GM18511 (cell line): ENCODE results near the gene PRR7.

ENCODE experiments used
- ATAC-seq: cut with Tn5 transposase; IDR thresholded peaks from one replicate; pipeline ENCODE4 v1.9.1; 2021; ENCODE audit warnings: mild to moderate bottlenecking, moderate library complexity; ENCODE audit not compliant: unreplicated experiment

Gene PRR7

GRCh38 chr5:177434942-177435738 is 11.5 kb upstream of the PRR7 start:
- ATAC-seq, result no peak

GRCh38 chr5:177435847-177436536 is 10.6 kb upstream of the PRR7 start:
- ATAC-seq, result no peak

GRCh38 chr5:177437623-177438022 is 9.0 kb upstream of the PRR7 start:
- ATAC-seq, result no peak

GRCh38 chr5:177438468-177438867 is 8.1 kb upstream of the PRR7 start:
- ATAC-seq, result no peak

GRCh38 chr5:177439518-177440053 is 7.0 kb upstream of the PRR7 start:
- ATAC-seq, result no peak

- no peak for ATAC-seq
Observed at GRCh38 chr5:177440211-177440989, 6.2 kb upstream of the PRR7 start.

GRCh38 chr5:177440990-177441780 is 5.4 kb upstream of the PRR7 start:
- ATAC-seq, result no peak

GRCh38 chr5:177442066-177442826 is 4.4 kb upstream of the PRR7 start:
- ATAC-seq, result no peak

GRCh38 chr5:177443144-177443983 is 3.2 kb upstream of the PRR7 start:
- no peak for ATAC-seq

GRCh38 chr5:177444106-177445051 is 2.2 kb upstream of the PRR7 start:
- ATAC-seq, result no peak

- ATAC-seq, result no peak
Observed at GRCh38 chr5:177445052-177445916, 1.3 kb upstream of the PRR7 start.

GRCh38 chr5:177445917-177446199 is 756 bp upstream of the PRR7 start:
- ATAC-seq, result no peak

GRCh38 chr5:177447066-177447610 is 524 bp downstream of the PRR7 start:
- peak; percentile 35 for ATAC-seq

GRCh38 chr5:177447611-177448243 is 1.1 kb downstream of the PRR7 start:
- no peak for ATAC-seq

GRCh38 chr5:177448244-177448950 is 1.8 kb downstream of the PRR7 start:
- no peak for ATAC-seq
